ENCODE measurements around the gene ATAD2B. TPM values are rescaled to one million over a fixed set of nuclear protein-coding genes. Genes with fewer than 3 reads are reported as not detected.

Gene ATAD2B
- total RNA-seq, 1 experiment from 2014 or later = 6.8 TPM

DNA sequence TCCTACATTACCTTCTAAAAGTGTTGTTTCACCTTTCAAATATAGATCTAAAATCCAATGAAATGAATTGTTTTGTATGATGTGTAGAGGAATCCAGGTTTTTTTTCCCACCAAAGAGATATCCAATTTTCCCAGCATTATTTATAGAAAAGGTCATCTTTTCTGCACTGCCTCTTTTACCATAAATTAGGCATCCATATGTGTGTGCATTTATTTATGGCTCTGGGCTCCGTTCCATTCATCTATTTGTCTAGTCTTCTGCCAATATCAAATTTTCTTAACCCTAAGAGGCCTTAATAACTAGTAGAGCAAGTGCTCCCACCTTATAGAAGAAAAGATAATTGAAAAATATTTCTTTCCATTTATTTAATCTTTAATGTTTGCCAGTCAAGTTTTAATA is 88.3 kb downstream of the ATAD2B start:
- no peak for DNase-seq (ENCODE audit: low read depth)

DNA sequence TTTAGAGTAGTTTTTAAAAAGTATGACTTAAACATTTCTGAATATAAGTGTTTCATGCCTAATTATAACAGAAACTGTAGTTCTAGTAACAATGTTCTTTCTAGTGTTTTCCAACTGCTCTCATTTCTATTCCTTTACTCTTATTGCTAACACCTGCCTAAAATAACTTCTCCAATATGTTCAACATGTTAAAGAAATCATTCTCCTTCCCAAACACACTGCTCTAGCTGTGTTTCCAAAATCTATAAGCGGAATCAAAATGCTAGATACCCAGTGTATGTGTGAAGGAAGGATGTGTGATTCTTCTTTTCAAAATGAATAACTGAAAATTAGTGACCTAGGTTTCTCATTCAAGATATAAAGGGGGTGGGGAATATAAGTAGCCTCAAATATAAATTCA is 89.1 kb downstream of the ATAD2B start:
- no peak for DNase-seq (ENCODE audit: low read depth)

DNA sequence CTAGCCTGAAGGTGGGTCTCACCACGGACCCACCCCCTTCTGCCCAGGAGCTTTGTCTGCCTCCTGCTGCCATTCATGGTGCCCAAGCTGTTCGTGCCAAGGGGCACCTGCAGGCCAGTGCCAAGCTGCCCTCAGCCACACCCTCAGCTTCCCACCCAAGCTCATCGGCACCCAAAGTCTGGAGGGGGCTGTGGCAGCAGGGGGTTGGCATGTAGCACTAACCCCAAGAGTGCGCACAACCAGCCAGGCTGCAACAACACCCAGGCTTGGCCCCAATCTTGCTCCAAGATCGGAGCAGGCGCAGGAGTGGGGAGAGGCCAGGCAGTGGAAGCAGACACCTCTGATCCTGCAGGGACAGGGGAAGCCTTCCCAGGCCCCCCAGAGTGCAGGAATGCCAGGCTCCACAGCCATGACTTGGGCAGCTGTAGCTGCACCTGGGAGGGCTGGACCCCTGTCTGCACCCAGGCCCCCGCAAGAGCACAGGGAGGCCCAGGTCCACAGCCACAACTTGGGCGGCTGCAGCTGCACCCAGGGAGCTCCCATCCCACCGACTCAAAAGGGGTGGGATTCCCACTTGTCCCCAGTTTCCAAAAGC is 89.9 kb downstream of the ATAD2B start:
- DNase-seq (ENCODE audit: low read depth) = no peak

DNA sequence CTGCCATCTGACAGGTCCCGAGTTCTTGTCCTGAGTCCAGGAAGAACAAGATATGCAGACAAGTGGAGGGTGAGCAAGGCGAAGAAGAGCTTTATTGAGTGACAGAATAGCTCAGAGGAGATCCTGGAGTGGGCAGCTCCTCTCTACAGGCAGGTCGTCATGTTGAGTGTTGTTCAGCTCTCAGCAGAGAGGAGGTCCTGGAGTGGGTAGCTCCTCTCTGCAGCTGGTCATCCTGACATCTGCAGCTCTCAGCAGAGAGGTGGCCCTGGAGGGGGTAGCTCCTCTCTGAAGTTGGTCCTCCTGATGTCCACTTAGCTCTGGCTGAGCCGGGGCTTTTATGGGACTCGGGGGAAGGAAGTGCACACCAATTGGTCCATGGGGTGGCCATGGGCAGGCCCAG is 90.4 kb downstream of the ATAD2B start:
- no peak for DNase-seq (ENCODE audit: low read depth)

DNA sequence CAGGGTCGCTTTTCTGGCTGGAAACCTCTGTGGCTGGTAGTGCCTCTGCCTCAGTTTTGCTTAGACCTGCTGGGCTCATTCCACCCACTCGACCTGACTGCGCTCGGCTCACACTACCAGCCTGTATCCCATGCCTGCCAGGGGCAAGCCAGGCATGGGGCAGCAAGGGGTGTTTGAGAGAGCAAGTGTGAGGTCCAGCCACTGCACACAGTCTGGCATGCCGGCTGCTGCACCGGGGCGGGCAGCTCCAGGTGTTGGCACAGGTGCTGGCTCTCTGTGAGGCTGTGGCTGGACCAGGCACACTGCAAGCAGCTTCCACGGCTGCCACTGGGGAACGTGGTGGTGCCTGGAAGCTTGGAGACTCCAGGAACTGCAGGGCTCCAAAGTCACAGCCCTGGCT is 90.9 kb downstream of the ATAD2B start:
- DNase-seq (ENCODE audit: low read depth) = no peak

DNA sequence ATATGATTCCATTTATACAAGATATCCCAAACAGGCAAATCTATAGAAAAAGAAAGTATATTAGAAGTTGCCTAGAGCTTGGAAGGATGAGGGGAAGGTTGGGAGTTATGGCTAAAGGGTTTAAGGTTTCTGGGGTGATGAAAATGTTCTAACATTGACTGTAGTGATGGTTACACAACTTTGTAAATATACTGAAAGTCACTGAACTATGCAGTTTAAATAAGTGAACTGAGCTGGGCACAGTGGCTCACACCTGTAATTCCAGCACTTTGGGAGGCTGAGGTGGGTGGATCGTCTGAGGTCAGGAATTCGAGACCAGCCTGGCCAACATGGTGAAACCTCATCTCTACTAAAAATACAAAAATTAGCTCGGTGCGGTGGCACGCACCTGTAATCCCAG is 91.5 kb downstream of the ATAD2B start:
- no peak for DNase-seq (ENCODE audit: low read depth)

DNA sequence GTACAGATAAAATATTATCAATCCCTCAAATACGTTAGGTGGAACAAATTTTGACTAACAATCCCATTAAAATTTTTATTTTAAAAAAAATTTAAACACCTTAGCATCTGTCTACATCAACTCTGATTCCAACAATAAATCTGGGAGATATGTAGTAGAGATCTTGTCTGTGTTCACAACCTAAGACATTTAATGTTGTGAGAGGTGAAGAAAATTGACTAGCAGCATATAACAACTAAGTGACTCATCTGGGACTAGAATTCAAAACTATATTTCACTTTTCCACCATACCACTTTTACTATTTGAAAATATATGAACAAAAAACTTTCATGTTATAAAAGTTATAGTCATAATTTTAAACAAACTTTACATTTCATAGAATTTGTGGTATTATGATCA is 97.9 kb downstream of the ATAD2B start:
- no peak for DNase-seq (ENCODE audit: low read depth)

DNA sequence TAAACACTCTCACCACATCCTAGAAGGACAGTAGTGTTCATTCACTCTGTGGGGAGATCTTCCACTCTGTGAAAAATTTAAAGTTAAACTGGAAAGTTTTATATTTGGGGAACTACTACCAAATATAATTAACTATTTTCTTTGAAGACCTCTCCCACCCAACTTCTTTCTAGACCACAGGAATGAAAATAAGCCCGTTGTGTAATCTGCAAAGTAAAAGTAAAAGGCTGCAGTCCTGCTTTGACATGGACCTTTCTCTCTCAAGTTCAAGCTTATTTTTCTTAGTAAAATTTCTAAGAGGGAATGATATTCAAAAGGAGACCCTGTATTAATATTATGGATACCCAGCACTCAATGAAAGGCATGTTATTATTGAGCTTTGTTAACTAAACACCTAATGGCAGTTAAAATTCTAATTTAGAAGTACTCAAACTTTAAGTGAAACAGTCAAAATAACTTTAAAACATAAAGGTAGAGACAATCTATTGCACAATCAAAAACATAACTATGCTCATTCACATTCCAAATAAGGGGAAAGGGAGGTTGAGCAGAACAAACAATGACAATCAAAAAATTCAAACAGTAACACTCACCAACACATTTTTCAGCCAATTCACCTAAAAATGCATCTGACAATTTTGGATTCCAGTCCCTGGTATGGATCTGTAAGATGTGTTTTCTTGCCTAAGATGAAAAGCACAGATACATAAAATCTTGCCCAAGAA is 98.5 kb downstream of the ATAD2B start:
- DNase-seq (ENCODE audit: low read depth) = no peak

DNA sequence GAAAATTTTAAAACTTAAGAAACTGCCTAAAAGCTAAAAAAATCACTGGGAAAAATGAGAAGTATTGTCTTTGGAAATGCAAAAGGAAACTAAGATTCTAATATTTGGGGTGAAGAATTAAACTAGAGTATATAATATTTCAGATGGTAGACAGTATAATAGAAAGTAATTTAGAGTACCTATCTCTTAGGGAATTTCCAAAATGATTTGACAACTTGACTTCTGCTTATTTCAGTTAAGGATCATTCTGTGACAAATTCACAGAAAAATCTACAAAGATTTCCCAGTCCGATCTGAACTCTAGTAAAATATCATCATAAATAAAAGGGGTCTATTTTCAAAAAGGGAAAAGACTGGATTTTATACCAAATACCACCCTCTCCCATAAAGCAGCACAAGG is 99.6 kb downstream of the ATAD2B start:
- no peak for DNase-seq (ENCODE audit: low read depth)

DNA sequence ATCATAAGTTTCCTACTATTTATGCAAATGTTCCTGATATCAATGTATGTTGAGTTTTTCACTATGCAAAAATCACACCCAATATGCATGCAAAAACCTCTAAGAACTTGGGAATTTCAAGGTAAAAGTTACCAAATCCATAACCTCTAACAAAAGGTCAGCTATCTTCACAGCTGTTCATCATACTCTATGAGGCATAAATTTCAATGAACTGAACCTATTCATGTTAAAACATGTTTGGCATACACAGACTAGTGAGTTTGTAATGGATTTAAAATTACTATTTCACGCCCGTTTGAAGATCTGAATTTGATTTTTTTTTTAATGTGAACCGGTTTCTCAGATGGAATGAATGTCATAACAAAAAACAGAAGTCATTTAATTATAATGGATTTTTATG is 100.2 kb downstream of the ATAD2B start:
- no peak for DNase-seq (ENCODE audit: low read depth)

DNA sequence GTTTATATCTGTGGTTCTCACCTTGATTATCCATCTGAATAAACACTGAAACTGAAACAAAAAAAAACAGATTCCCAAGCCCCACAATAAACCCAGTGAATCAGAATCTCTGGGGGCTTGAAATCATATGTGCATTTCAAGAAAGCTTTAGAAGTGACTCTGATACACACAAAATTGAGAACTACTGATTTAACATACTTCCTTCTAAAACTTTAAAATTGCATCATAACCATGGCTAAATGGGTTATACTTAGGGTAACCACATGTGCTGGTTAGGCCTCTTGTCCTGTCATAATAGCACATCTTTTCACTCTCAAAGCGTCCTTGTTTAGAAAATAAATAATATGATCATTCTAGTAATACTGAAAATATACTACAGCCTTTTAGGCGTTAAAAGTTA is 100.9 kb downstream of the ATAD2B start:
- DNase-seq (ENCODE audit: low read depth) = no peak

DNA sequence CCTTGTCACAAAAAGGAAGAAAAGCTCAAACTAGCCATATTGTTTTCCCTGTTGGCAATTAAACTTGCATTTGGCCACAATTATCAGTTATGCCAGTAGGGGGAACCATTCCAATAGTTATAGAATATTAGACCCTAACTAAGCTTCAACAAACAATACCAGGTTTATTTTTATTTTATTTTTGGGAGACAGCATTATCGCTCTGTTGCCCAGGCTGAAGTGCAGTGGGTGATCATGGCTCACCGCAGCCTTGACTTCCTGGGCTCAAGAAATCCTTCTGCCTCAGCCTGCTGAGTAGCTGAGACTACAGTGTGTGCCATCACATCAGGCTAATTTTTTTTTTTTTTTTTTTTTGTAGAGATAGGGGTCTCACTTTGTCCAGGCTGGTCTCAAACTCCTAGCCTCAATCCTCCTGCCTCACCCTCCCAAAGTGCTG is 102.1 kb downstream of the ATAD2B start:
- DNase-seq (ENCODE audit: low read depth) = peak; percentile 56

DNA sequence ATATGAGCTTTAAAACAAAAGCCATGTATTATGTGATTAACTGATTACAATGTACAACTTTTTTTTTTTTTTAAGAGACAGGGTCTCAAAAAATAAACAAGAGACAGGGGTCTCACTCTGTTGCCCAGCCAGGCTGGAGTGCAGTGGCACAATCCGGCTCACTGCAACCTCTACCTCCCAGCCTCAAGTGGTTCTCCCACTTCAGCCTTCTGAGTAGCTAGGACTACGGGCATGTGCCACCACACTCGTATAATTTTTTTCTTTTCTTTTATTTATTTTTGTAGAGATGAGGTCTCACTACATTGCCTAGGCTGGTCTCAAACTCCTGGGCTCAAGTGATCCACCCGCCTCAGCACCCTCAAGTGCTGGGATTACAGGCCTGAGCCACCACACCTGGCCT is 103.1 kb downstream of the ATAD2B start:
- no peak for DNase-seq (ENCODE audit: low read depth)

DNA sequence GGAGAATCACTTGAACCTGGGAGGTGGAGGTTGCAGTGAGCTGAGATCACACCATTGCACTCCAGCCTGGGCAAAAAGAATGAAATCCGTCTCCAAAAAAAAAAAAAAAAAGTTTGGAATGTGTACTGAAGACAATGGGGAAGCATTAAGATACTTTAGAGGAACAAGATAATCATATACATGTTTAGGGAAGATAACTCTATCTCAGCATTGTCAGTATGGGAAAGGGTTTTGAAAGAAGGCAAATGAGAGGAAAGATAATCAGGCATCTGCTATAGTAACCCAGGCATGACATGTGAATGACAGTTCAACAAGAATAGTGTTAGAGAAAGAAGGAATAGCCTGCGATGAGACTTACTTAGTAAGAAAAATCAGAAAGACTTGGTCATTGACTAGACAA is 112.0 kb downstream of the ATAD2B start:
- no peak for DNase-seq (ENCODE audit: low read depth)

DNA sequence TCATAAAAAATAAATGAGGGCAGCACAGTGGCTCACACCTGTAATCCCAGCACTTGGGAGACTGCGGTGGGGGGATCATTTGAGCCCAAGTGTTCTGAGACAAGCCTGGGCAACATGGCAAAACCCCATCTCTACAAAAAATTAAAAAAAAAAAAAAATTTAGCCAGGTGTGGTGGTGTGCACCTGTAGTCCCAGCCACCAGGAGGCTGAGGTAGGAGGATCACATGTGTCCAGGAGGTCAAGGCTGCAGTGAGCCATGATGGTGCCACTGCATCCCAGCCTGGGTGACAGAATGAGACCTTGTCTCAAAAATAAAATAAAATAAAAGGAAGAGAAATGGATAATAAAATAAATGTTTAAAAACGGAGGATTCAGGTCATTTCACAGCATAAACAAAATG is 113.5 kb downstream of the ATAD2B start:
- DNase-seq (ENCODE audit: low read depth) = no peak

DNA sequence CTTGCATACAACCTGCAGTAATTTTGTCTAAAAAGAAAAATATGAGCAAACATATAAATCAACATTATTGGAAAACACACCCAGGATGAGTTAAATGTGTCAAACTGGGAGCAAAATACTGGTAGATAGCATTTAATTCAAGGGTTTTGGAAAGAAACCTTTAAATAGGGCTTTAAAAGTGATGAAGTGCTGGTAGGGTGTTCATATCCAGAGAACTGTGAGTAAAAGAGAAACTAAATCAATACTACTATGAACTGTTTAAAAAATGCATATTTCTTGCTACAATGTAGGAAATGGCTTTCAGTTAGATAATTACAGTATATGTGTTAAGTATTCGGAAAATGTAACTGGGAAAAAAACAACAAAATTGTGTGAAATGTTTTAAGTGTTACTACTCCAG is 117.8 kb downstream of the ATAD2B start:
- no peak for DNase-seq (ENCODE audit: low read depth)

DNA sequence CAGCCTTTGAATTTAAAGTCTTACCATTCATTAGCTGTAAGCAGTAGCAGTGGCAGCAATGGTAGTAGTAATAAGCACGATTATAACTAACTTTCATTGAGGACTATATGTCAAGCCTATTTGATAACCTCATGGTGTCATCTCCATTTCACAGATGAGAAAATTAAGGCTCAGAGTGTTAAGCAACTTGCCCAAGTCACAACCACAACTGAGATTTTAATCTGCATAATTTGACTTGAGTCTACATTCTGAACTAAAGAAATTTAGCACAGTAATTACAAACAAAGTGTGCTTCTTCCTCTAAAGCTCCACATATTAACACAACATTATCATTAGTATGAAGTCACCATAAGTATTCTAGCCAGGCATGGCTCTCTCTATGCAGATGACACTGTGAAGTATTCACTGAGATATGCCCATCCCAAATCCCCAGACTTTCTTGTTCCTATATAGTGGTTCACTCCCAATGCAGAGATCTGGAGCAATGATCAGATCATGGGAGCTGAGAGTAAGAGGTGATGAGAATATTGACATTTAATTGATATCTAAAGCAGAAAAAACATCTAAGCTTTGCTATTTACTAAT is 120.2 kb downstream of the ATAD2B start:
- no peak for DNase-seq (ENCODE audit: low read depth)

DNA sequence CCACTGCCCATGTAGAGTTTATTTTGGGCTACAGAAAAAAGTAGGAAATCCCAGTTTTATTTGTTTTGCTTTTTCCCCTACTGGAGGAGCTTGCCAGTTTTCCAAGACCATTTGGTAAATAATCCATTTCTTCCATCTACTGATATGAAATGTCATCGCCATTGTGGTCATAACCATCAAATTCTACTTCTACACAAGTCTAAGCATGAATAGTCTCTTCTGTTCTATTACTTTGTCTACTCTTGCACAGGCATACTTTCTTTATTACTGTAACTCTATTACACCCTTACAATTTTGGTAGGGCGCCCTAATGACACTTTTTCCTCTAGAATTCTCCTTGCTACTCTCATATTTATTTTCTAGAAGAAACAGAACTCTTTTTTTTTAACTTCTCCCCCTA is 120.7 kb downstream of the ATAD2B start:
- DNase-seq (ENCODE audit: low read depth) = no peak

DNA sequence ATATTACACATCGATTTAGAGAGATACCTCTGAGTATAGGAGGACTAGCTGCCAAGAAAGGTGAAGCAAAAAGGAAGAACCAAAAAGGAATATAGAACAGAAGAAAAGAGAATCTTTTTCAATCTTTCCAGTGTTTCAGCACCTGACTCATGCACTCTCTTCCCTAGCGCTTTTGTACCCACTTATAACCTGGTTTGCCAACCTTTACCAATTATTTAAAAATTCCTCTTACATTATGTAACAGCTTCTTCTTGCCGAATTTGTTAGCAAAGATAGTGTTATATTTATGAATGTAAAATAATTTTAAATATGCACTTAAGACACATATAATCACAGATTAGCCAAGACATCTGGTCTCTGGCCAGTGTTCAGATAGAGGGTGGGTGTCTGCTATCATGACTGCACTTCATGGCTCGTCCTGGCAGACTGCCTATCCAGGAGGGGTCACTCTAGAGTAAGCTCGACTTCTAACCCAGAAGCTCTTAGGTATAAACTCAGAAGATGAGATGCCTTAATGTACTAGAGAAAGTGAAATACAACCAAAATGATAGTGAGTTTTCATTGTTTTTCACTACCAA is 122.9 kb downstream of the ATAD2B start:
- peak; percentile 29 for DNase-seq (ENCODE audit: low read depth)

DNA sequence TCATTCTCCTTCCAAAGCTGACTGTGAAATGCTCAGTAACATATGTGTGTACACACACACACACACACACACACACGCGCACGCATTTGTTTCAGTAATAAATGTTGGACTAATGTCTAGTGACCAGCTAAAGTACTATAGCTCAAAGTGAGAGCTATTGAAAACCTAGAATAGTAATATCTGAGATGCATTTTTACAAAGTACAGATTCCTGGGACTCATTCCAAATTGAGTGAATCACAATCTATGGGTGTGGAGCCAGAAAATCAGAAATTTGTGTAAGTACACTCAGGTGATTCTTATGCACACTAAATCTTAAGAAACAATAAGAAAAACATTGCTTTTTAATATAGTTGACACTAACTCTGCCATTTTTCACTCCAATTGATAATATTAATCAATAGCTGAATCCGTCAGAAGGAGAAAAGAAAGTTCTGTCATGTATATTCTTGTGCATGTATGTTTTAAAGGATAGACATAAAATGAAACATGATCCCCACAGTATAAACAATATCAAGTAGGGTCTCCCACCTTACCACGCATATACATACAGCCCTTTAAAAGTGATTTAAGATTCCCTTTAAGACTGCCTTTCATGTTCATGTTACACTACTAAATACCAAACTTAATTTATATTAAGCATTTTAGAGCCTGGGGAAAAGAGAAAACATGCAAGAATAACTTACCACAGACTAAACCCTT is 123.5 kb downstream of the ATAD2B start:
- peak; percentile 54 for DNase-seq (ENCODE audit: low read depth)

DNA sequence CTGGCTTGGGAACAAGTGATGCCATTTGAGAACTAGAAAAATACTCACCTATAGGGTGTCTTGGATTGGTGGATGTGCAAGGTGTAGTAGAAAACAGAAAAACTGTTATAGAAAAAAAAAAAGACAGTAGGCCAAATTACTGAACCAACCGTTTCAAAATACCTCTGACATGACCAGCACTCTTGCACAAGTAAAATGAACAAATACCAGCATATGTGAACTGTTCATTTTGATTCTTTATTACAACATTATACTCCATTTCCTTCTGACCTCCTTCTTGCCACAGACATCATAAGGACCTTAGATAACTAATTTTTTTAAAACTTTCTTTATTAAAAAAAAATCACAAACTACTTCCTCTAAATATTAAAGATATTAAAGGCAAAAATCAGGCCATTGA is 125.5 kb downstream of the ATAD2B start:
- no peak for DNase-seq (ENCODE audit: low read depth)

DNA sequence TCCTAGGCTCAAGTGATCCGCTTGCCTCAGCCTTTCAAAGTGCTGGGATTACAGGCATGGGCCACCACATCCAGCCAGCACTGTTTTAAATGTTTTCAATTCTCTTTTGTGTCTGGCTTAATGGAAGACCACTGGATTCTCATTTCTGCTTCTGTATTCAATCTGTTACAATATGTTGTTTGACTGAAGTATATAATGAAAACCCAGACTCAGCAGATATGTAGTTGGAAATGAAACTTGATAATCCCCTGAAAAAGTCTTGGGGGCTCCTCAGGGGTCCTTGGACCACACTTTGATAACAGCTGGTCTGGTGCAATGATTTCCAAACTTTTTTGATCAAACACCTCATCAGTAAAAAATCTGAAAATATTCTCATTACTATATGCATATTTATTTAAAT is 132.7 kb downstream of the ATAD2B start:
- DNase-seq (ENCODE audit: low read depth) = no peak

Measured in HT1080 (cell line).